K562 (cell line): ENCODE measurements around the gene LRRIQ4. TPM values are rescaled to one million over a fixed set of nuclear protein-coding genes. Genes with fewer than 3 reads are reported as not detected.

Experiments used
- CBX3 ChIP-seq, 2 experiments: IDR thresholded peaks; 1 replicate in 1 of 2; 2 replicates in 1 of 2; pipeline ENCODE4 v1.6.1; 2012; ENCODE audit warnings: inconsistent platforms in 2 of 2, low read length in 2 of 2, borderline replicate concordance in 1 of 2, control low read depth in 1 of 2
- REST ChIP-seq, 2 experiments: fragments of 450-650 bp; formaldehyde crosslinking in 1 of 2; IDR thresholded peaks; 2 replicates each; pipeline versions ENCODE4 v1.4.0 to v1.6.1; 2014 to 2020; ENCODE audit warnings: mild to moderate bottlenecking in 2 of 2, borderline replicate concordance in 1 of 2, low read depth in 1 of 2
- ZNF707 ChIP-seq: fragments of 250-450 bp; sonication (Bioruptor Pico); conservative IDR thresholded peaks from 2 replicates; pipeline ENCODE4 v1.8.0; 2022; ENCODE audit warnings: inconsistent platforms, mild to moderate bottlenecking, moderate library complexity
- polyA plus RNA-seq, 8 experiments: library from polyadenylated mRNA; depleted of rRNA in 4 of 8; stranded (reverse) in 5 of 8; unstranded in 3 of 8; fragments of >200 nt; fragmentation: Nextera tagmentation in 2 of 8; fragmentation: Illumina TruSeq in 1 of 8; extraction: Ambion mirVana in 2 of 8; extraction: Trizol in 1 of 8; gene quantifications; 2 replicates each; pipeline versions ENCODE4 v1.2.1 to v1.2.3, GENCODE V29; 2011 to 2014; ENCODE audit warnings: inconsistent platforms in 1 of 8, missing spikeins in 1 of 8
- total RNA-seq, 7 experiments: library from RNA; depleted of rRNA in 6 of 7; stranded (reverse); fragments of >200 nt in 6 of 7; fragmentation: Illumina TruSeq in 2 of 7; extraction: Trizol in 2 of 7; gene quantifications; 2 replicates each; pipeline versions ENCODE4 v1.2.1 to v1.2.3, GENCODE V29; 2011 to 2021; ENCODE audit warnings: low replicate concordance in 1 of 7

LRRIQ4 gene
- total and polyA plus RNA-seq, 9 of the 15 experiments (the other 6 are each of a cell fraction or from before 2014, with no cell fraction given) = not detected

GRCh38 chr3:169825316-169825715 is 12.6 kb downstream of the LRRIQ4 start (continued):
- TF ChIP-seq REST (IDR thresholded peaks at IDR 0.05; ENCODE audit: borderline replicate concordance) = no peak
- TF ChIP-seq REST (CRISPR knock-in tag; IDR thresholded peaks at IDR 0.05; ENCODE audit: low read depth) = no peak
- no peak for TF ChIP-seq ZNF707 (CRISPR knock-in tag)
- TF ChIP-seq CBX3 (IDR thresholded peaks at IDR 0.05; ENCODE audit: borderline replicate concordance in 1 of 2, low read length in 2 of 2) = no peak
